CD14-positive monocyte (primary cell): Measurements from ENCODE around the gene AP1B1. TPM values are rescaled to one million over a fixed set of nuclear protein-coding genes. Genes with fewer than 3 reads are reported as not detected.

Experiments
- DNase-seq, 3 donors: peaks; one replicate each; pipeline ENCODE4 v3.0.0-alpha.2; 2011 to 2022
- H2AFZ ChIP-seq: 2 replicates; pipeline ENCODE4 v1.6.0; 2012; ENCODE audit warnings: mild to moderate bottlenecking, low read depth, low read length, inconsistent platforms; ENCODE audit not compliant: insufficient read depth, poor library complexity, severe bottlenecking
- H3K27ac ChIP-seq, 2 donors: 1 replicate in 1 of 2; 2 replicates in 1 of 2; pipeline ENCODE4 v1.5.1; 2012 to 2013; ENCODE audit warnings: low read length in 2 of 2, control low read depth in 1 of 2, inconsistent platforms in 1 of 2, low read depth in 1 of 2, mild to moderate bottlenecking in 1 of 2
- H3K27me3 ChIP-seq, 2 donors: one replicate each; pipeline versions ENCODE4 v1.6.0 to v1.6.1; 2011 to 2013; ENCODE audit warnings: low read length in 2 of 2; ENCODE audit not compliant: control insufficient read depth in 2 of 2, insufficient read depth in 2 of 2
- H3K36me3 ChIP-seq, 2 donors: replicated peaks in 1 of 2; 1 replicate in 1 of 2; 2 replicates in 1 of 2; pipeline versions ENCODE4 v1.5.1 to v1.6.1; 2012 to 2013; ENCODE audit warnings: low read length in 2 of 2, control low read depth in 1 of 2, inconsistent platforms in 1 of 2, mild to moderate bottlenecking in 1 of 2; ENCODE audit not compliant: insufficient read depth in 2 of 2, control insufficient read depth in 1 of 2
- H3K4me1 ChIP-seq, 2 donors: 1 replicate in 1 of 2; 2 replicates in 1 of 2; pipeline versions ENCODE4 v1.5.1 to v1.6.1; 2012 to 2013; ENCODE audit warnings: low read length in 2 of 2, control low read depth in 1 of 2, inconsistent platforms in 1 of 2, mild to moderate bottlenecking in 1 of 2, moderate library complexity in 1 of 2; ENCODE audit not compliant: insufficient read depth in 2 of 2, control insufficient read depth in 1 of 2
- H3K4me2 ChIP-seq: replicated peaks from 2 replicates; pipeline ENCODE3; 2012; ENCODE audit warnings: low read length, moderate library complexity, mild to moderate bottlenecking; ENCODE audit not compliant: poor library complexity, severe bottlenecking; ENCODE audit errors: extremely low read depth
- H3K4me3 ChIP-seq, 3 experiments: fragments of 200-600 bp in 1 of 3; sonication (generic) in 1 of 3; replicated peaks in 1 of 3; 1 replicate in 2 of 3; 2 replicates in 1 of 3; pipeline ENCODE4 v1.5.1; 2011 to 2013; ENCODE audit warnings: low read length in 3 of 3, mild to moderate bottlenecking in 3 of 3, control low read depth in 2 of 3, low read depth in 2 of 3, inconsistent platforms in 1 of 3, moderate library complexity in 1 of 3
- H3K79me2 ChIP-seq: 2 replicates; pipeline ENCODE4 v1.6.0; 2012; ENCODE audit warnings: mild to moderate bottlenecking, control low read depth, inconsistent platforms, low read length, moderate library complexity; ENCODE audit not compliant: insufficient read depth
- H3K9ac ChIP-seq: 2 replicates; pipeline ENCODE4 v1.6.0; 2017; ENCODE audit warnings: low read length, mild to moderate bottlenecking; ENCODE audit not compliant: insufficient read depth, poor library complexity, severe bottlenecking
- H3K9me3 ChIP-seq, 2 donors: replicated peaks in 1 of 2; 1 replicate in 1 of 2; 2 replicates in 1 of 2; pipeline versions ENCODE4 v1.5.1 to v1.6.1; 2012 to 2013; ENCODE audit warnings: low read length in 2 of 2, control low read depth in 1 of 2; ENCODE audit not compliant: control insufficient read depth in 1 of 2, insufficient read depth in 1 of 2
- H4K20me1 ChIP-seq: 2 replicates; pipeline ENCODE4 v1.6.0; 2012; ENCODE audit warnings: mild to moderate bottlenecking, low read length, control low read depth, moderate library complexity; ENCODE audit not compliant: insufficient read depth
- H3K27ac Mint-ChIP-seq, 7 donors: one replicate each; pipeline ENCODE4 v1.8.0; 2020; ENCODE audit warnings: mild to moderate bottlenecking in 7 of 7, mixed read lengths in 7 of 7, moderate library complexity in 6 of 7, inconsistent platforms in 2 of 7
- H3K27me3 Mint-ChIP-seq, 3 donors: one replicate each; pipeline ENCODE4 v1.8.0; 2021 to 2022; ENCODE audit warnings: low read depth in 3 of 3, mild to moderate bottlenecking in 3 of 3, mixed read lengths in 3 of 3, moderate library complexity in 3 of 3, inconsistent platforms in 1 of 3
- H3K36me3 Mint-ChIP-seq, 2 donors: one replicate each; pipeline ENCODE4 v1.8.0; 2020; ENCODE audit warnings: mixed read lengths in 2 of 2, inconsistent platforms in 1 of 2, mild to moderate bottlenecking in 1 of 2
- H3K4me1 Mint-ChIP-seq: one replicate; pipeline ENCODE4 v1.8.0; 2020; ENCODE audit warnings: mild to moderate bottlenecking, mixed read lengths
- H3K4me3 Mint-ChIP-seq, 2 donors: one replicate each; pipeline ENCODE4 v1.8.0; 2020; ENCODE audit warnings: mild to moderate bottlenecking in 2 of 2, mixed read lengths in 2 of 2, moderate library complexity in 1 of 2
- H3K9me3 Mint-ChIP-seq, 7 donors: one replicate each; pipeline ENCODE4 v1.8.0; 2020 to 2022; ENCODE audit warnings: mixed read lengths in 7 of 7, mild to moderate bottlenecking in 6 of 7, moderate library complexity in 6 of 7, inconsistent platforms in 2 of 7
- CTCF ChIP-seq: fragments of 200-600 bp; IDR thresholded peaks from one replicate; pipeline ENCODE4 v1.8.0; 2022; ENCODE audit warnings: antibody characterized with exemption, mild to moderate bottlenecking
- WGBS: methylation state at CpG from one replicate; pipeline ENCODE4 v1.1.5; 2013; ENCODE audit warnings: missing lambda C conversion rate; ENCODE audit not compliant: insufficient coverage; 5-methylcytosine and 5-hydroxymethylcytosine counted together
- intact Hi-C, 2 donors: fragments of 100-400 bp; cut with micrococcal nuclease; formaldehyde crosslinking; loops; one replicate each; pipeline versions ENCODE4 v1.15.0 to v1.15.1; 2023
- polyA plus RNA-seq, 3 donors: library from polyadenylated mRNA; depleted of rRNA in 1 of 3; unstranded in 2 of 3; stranded (reverse) in 1 of 3; fragments of 300-500 nt in 2 of 3; fragments of >200 nt in 1 of 3; fragmentation: Illumina TruSeq in 2 of 3; gene quantifications; 1 replicate in 2 of 3; 2 replicates in 1 of 3; pipeline ENCODE4 v1.2.3, GENCODE V29; 2012 to 2021

AP1B1 gene
- polyA plus RNA-seq, 3 donors, result 29.0 to 102 (median 40.3) TPM

GRCh38 chr22:29327089-29327764, 61.1 kb downstream of the AP1B1 start:
- peaks cover 45 to 63% of the 10 kb centered on the region in 2 donors for H3K36me3 Mint-ChIP-seq
- DNase-seq, result no peak
- intact Hi-C loops, result no loop called here
- H3K27ac ChIP-seq, result no peak overlapping the region
- no peak overlapping the region for H3K4me3 ChIP-seq
- no peaks in the 10 kb centered on the region for H3K4me1 ChIP-seq
- peaks cover 0 to 3% (median 0%) of the 10 kb centered on the region in 7 donors for H3K9me3 Mint-ChIP-seq
- H3K4me2 ChIP-seq, result no peak overlapping the region
- H3K4me3 Mint-ChIP-seq, result no peak overlapping the region
- no peaks in the 10 kb centered on the region for H3K9me3 ChIP-seq
- no peaks in the 10 kb centered on the region for H3K27me3 ChIP-seq
- no peaks in the 10 kb centered on the region for H3K4me1 Mint-ChIP-seq
- no peaks in the 10 kb centered on the region for H3K79me2 ChIP-seq
- whole genome bisulfite sequencing, result 97% methylated on average over 9 of the region's 15 CpGs
- H3K27me3 Mint-ChIP-seq, result peaks cover 0 to 2% (median 2%) of the 10 kb centered on the region in 3 donors
- peaks cover 22% of the 10 kb centered on the region for H4K20me1 ChIP-seq
- no peak for TF ChIP-seq CTCF
- H2AFZ ChIP-seq, result no peak overlapping the region
- H3K36me3 ChIP-seq, result peaks cover 57 to 62% of the 10 kb centered on the region in 2 donors
- no peak overlapping the region for H3K27ac Mint-ChIP-seq
- no peak overlapping the region for H3K9ac ChIP-seq

GRCh38 chr22:29326481-29326880, 61.9 kb downstream of the AP1B1 start:
- Histone ChIP-seq H2AFZ (no peak overlapping the region), H3K4me3 (no peak overlapping the region), H3K9me3 (no peaks in the 10 kb centered on the region), H3K27ac (no peak overlapping the region), H3K4me2 (no peak overlapping the region), H3K4me1 (no peaks in the 10 kb centered on the region), H3K27me3 (no peaks in the 10 kb centered on the region), H3K9ac (no peak overlapping the region), H3K79me2 (no peaks in the 10 kb centered on the region), H3K36me3 (peaks cover 49 to 54% of the 10 kb centered on the region in 2 donors), H4K20me1 (peaks cover 19% of the 10 kb centered on the region)
- DNase-seq, result no peak
- no peak for TF ChIP-seq CTCF
- 89% methylated on average over 7 of the region's 10 CpGs for WGBS
- Mint-ChIP-seq H3K4me1 (no peaks in the 10 kb centered on the region), H3K4me3 (no peak overlapping the region), H3K9me3 (peaks cover 0 to 3% (median 0%) of the 10 kb centered on the region in 7 donors), H3K27ac (peak overlapping the region in 1 of 7 donors; percentile 63), H3K27me3 (peaks cover 0 to 2% (median under 1%) of the 10 kb centered on the region in 3 donors), H3K36me3 (peaks cover 39 to 55% of the 10 kb centered on the region in 2 donors)
- intact Hi-C loops, result no loop called here
